ENCODE measurements around the gene RITA1. TPM values are rescaled to one million over a fixed set of nuclear protein-coding genes. Genes with fewer than 3 reads are reported as not detected.

RITA1 gene
- total RNA-seq, 2 donors from 2014 or later, result 12.2 to 26.9 TPM

DNA sequence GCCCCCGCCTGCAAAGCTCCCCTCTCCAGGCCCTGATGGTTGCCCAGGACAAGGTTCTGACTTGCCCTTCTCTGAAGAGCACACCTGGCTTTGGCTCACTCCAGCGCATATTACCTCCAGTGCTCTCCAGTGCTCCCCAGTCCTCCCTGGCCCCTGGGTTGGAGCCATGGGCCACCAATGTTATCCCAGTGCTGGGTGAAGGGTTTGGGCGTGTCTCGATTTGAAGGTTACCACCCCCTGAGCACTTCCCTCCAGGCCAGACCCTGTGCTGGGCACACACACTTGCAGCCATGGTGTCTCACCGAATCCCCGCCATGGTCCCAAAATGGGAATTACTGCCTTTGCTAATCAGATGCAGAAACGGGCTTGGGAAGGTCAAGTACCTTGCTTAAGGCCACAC, 11.1 kb downstream of the RITA1 start:
- peak overlapping the region; percentile 20 to 73 for H3K27ac ChIP-seq
- no peak overlapping the region for H3K4me3 ChIP-seq
- no peaks in the 10 kb centered on the region for H3K9me3 ChIP-seq
- no peak for DNase-seq (ENCODE audit: low spot score)
- no peak for ATAC-seq (ENCODE audit: insufficient number of reproducible peaks, low FRiP score, low read depth)
- H3K36me3 ChIP-seq, result peaks cover 4% of the 10 kb centered on the region
- peaks cover 15 to 31% of the 10 kb centered on the region in 2 donors for H3K4me1 ChIP-seq (ENCODE audit: control insufficient read depth in 1 of 2, low read depth in 2 of 2)
- no peaks in the 10 kb centered on the region for H3K27me3 ChIP-seq (replicated peaks; ENCODE audit: insufficient read depth)
- TF ChIP-seq, protein P1, sequence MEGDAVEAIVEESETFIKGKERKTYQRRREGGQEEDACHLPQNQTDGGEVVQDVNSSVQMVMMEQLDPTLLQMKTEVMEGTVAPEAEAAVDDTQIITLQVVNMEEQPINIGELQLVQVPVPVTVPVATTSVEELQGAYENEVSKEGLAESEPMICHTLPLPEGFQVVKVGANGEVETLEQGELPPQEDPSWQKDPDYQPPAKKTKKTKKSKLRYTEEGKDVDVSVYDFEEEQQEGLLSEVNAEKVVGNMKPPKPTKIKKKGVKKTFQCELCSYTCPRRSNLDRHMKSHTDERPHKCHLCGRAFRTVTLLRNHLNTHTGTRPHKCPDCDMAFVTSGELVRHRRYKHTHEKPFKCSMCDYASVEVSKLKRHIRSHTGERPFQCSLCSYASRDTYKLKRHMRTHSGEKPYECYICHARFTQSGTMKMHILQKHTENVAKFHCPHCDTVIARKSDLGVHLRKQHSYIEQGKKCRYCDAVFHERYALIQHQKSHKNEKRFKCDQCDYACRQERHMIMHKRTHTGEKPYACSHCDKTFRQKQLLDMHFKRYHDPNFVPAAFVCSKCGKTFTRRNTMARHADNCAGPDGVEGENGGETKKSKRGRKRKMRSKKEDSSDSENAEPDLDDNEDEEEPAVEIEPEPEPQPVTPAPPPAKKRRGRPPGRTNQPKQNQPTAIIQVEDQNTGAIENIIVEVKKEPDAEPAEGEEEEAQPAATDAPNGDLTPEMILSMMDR (IDR thresholded peaks at IDR 0.05), result no peak

DNA sequence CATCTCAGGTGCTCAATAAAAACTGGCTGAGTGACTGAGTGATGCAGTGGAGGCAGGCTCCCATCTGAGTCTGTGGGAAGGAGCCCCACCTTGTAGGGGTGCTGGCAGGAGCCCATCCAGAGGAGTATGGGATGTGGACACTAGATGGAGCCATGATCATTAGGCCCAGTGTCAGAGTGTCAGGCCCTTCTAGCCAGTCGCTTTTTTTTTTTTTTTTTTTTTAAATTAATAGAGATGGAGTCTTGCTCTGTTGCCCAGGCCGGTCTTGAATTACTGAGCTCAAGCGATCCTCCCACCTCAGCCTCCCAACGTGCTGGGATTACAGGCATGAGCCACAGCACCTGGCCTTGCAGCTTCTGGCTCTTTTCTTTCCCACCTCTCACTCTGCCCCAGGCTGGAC, 11.5 kb downstream of the RITA1 start:
- Histone ChIP-seq H3K36me3 (peaks cover under 1% of the 10 kb centered on the region), H3K4me3 (no peak overlapping the region), H3K9me3 (no peaks in the 10 kb centered on the region), H3K27me3 (replicated peaks; ENCODE audit: insufficient read depth) (no peaks in the 10 kb centered on the region), H3K4me1 (ENCODE audit: control insufficient read depth in 1 of 2, low read depth in 2 of 2) (peaks cover 15 to 31% of the 10 kb centered on the region in 2 donors), H3K27ac (peak overlapping the region; percentile 20 to 73)
- peak; percentile 61 for ATAC-seq (ENCODE audit: insufficient number of reproducible peaks, low FRiP score, low read depth)
- TF ChIP-seq, protein P1 (IDR thresholded peaks at IDR 0.05), result peak; percentile 53
- DNase-seq (ENCODE audit: low spot score), result no peak

DNA sequence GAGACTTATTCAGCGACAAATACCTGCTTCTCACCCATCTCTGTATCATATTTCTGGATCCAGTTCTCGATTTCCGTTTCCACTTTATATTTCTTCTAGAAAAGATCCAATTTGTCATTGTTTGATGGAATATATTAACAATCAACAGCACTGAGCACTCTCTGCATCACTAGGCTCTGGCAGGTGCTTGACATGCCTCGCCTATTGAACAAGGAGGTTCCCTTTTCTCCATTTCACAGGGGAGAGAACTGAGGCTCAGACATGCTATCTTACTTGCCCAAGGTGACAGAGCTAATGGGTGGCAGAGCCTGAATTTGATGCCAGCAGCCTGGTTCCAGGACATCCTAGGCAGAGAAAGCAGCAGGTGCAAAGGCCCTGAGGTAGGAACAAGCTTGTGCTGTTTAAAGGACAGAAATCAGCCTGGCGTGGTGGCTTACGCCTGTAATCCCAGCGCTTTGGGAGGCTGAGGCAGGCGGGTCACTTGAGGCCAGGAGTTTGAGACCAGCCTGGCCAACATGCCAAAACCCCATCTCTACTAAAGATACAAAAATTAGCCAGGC, 12.1 kb downstream of the RITA1 start:
- Histone ChIP-seq H3K36me3 (no peaks in the 10 kb centered on the region), H3K9me3 (no peaks in the 10 kb centered on the region), H3K4me1 (ENCODE audit: control insufficient read depth in 1 of 2, low read depth in 2 of 2) (peaks cover 15 to 30% of the 10 kb centered on the region in 2 donors), H3K27ac (no peak overlapping the region), H3K4me3 (no peak overlapping the region), H3K27me3 (replicated peaks; ENCODE audit: insufficient read depth) (no peaks in the 10 kb centered on the region)
- no peak for ATAC-seq (ENCODE audit: insufficient number of reproducible peaks, low FRiP score, low read depth)
- TF ChIP-seq, protein P1 (IDR thresholded peaks at IDR 0.05), result no peak
- DNase-seq (ENCODE audit: low spot score), result no peak

DNA sequence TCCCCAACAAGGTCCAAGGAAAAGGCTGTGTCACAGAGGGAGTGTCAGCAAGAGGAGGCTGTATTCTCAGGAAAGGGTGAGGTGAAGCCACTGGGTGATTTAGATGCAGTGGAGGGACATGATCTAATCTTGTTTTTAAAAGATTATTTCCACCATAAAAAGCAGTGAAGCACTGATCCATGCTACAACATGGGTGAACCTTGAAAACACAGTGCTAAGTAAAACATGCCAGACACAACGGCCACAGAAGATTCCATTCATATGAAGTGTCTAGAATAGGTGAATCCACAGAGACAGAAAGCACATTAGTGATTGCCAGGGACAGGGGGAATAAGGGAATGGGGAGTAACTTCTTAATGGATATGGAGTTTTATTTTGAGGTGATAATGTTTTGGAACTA, 12.8 kb downstream of the RITA1 start:
- H3K9me3 ChIP-seq, result no peaks in the 10 kb centered on the region
- TF ChIP-seq, protein P1 (IDR thresholded peaks at IDR 0.05), result no peak

DNA sequence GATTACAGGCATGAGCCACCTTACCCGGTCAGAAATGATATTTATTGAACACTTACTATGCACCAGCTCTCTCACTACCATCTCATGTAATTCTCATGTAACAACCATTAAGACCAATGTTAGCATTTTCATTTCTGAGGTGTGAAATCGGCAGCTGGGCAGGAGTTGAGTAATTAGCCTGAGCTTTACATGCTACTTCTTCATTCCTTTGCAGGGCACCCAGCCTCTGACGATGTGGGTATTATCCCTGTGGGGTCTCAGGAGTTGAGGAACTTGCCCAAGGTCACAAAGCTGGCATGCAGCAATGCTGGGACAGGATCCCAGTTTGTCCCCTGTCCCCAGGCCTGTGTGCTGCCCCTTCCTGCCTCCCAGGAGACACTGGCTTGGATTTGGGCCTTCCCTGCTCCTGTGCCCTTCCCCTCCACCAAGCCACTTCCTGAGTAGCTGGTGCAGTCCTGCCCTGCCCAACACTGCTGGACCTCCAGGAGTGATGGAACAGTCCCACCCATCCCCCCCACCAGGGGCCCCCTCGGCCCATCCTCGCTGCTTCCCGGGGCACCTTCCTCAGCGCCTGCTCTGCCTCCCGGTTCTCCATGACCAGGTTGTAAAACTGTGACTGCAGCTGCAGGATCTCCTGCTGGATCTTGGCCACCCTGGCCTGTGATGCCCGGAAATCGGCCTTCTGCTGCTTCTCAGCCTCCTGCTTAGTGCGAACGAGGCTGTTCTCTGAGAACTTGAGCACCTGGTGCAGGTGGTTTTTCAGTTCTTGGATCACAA, 14.7 kb downstream of the RITA1 start:
- Histone ChIP-seq H3K9me3 (no peaks in the 10 kb centered on the region), H3K4me3 (no peak overlapping the region), H3K27ac (no peak overlapping the region), H3K27me3 (replicated peaks; ENCODE audit: insufficient read depth) (no peaks in the 10 kb centered on the region), H3K36me3 (no peaks in the 10 kb centered on the region), H3K4me1 (ENCODE audit: control insufficient read depth in 1 of 2, low read depth in 2 of 2) (peaks cover 0 to 4% of the 10 kb centered on the region in 2 donors)
- ATAC-seq (ENCODE audit: insufficient number of reproducible peaks, low FRiP score, low read depth) (no peak), DNase-seq (ENCODE audit: low spot score) (no peak)
- TF ChIP-seq, protein P1 (IDR thresholded peaks at IDR 0.05), result no peak

More for the DNA sequence above, 12.8 kb downstream of the RITA1 start:
- Histone ChIP-seq H3K4me1 (ENCODE audit: control insufficient read depth in 1 of 2, low read depth in 2 of 2) (peaks cover 9 to 23% of the 10 kb centered on the region in 2 donors), H3K36me3 (no peaks in the 10 kb centered on the region), H3K27me3 (replicated peaks; ENCODE audit: insufficient read depth) (no peaks in the 10 kb centered on the region), H3K4me3 (no peak overlapping the region), H3K27ac (no peak overlapping the region)
- ATAC-seq (ENCODE audit: insufficient number of reproducible peaks, low FRiP score, low read depth) (no peak), DNase-seq (ENCODE audit: low spot score) (no peak)
